HG03139 (cell line): ENCODE data around the gene TECPR1.
A peak's percentile ranks its signal among the peaks of the same experiment; 100 is the strongest.

Experiments used
- ATAC-seq: cut with Tn5 transposase; IDR thresholded peaks from one replicate; pipeline ENCODE4 v1.9.1; 2021; ENCODE audit not compliant: unreplicated experiment

The TECPR1 gene, protein sequence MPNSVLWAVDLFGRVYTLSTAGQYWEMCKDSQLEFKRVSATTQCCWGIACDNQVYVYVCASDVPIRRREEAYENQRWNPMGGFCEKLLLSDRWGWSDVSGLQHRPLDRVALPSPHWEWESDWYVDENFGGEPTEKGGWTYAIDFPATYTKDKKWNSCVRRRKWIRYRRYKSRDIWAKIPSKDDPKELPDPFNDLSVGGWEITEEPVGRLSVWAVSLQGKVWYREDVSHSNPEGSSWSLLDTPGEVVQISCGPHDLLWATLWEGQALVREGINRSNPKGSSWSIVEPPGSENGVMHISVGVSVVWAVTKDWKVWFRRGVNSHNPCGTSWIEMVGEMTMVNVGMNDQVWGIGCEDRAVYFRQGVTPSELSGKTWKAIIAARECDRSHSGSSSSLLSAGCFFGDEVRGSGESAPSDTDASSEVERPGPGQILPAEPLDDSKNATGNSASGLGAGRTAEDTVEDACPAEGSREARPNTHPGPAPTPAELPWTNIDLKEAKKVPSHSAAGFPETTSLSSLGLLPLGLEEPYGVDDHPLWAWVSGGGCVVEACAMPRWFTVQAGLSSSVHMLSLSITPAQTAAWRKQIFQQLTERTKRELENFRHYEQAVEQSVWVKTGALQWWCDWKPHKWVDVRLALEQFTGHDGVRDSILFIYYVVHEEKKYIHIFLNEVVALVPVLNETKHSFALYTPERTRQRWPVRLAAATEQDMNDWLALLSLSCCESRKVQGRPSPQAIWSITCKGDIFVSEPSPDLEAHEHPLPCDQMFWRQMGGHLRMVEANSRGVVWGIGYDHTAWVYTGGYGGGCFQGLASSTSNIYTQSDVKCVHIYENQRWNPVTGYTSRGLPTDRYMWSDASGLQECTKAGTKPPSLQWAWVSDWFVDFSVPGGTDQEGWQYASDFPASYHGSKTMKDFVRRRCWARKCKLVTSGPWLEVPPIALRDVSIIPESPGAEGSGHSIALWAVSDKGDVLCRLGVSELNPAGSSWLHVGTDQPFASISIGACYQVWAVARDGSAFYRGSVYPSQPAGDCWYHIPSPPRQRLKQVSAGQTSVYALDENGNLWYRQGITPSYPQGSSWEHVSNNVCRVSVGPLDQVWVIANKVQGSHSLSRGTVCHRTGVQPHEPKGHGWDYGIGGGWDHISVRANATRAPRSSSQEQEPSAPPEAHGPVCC

DNA sequence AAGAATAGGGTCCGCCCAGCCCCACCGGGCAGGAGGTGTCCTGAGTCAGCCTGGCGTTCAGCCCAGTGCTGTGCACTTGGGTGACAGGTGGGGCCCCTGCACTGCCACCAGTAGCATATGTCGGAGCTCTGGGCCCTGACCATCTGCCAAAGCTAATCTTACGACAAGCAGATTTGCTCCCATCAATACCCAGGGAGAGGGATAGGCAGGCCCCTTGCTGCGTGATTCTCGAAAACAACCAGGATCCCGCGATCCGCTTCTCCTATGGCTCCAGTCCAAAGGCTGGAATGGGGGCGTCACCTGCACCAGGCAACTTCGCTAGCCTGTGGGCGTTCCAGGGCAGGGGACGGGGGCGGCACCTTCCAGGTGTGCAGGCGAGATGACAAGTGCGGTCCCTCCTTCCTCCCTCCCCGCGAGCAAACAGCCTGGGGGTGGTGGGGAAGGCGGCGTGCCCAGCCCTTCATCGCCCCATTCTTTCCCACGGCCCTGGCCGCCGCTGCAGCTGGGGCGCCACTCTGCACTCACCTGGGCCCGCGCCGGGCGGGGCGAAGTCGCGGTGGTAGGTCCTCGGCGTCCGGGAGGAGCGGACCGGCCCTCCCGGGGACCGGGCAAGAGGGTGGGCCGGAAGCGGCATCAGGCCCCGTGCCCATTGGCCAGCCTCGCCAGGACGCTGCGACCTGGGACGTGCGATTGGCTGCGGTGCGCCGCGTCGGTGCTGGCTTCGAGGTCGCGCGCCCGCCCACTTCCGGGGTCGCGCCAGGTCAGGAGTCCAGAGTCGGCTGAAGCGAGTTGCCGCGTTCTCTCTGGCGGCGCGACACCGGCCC, at the start of gene TECPR1:
Gene TECPR1, minus strand, starts transcription at position 632 of the 824 bp plus-strand sequence. CDS start 6,086 bp downstream, outside the sequence.
- peak; percentile 94 for ATAC-seq

- no peak for ATAC-seq
Observed at GRCh38 chr7:98300595-98301372, 48.8 kb upstream of the TECPR1 start.

GRCh38 chr7:98297626-98298286, 45.7 kb upstream of the TECPR1 start:
- no peak for ATAC-seq

DNA sequence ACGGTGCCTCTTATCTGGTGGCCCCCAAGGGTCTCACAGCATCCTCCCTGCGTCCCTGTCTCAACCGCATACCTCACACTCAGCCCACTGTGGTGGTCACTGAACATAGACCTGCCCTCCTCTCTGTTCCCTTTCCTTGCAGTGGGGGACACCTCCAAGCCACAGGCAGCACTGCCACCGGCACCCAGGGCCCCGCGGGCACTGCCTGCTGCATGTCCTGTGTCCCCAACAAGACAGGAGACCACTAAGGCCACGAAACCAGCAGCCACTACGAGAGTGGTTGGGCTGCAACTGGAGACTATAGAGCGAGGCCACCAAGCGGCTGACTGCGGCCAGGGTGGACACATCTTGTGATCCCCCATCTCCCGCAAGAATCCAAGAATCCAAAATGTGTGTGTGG, 44.8 kb upstream of the TECPR1 start:
- ATAC-seq = no peak

GRCh38 chr7:98295467-98296192, 43.6 kb upstream of the TECPR1 start:
- ATAC-seq = no peak

DNA sequence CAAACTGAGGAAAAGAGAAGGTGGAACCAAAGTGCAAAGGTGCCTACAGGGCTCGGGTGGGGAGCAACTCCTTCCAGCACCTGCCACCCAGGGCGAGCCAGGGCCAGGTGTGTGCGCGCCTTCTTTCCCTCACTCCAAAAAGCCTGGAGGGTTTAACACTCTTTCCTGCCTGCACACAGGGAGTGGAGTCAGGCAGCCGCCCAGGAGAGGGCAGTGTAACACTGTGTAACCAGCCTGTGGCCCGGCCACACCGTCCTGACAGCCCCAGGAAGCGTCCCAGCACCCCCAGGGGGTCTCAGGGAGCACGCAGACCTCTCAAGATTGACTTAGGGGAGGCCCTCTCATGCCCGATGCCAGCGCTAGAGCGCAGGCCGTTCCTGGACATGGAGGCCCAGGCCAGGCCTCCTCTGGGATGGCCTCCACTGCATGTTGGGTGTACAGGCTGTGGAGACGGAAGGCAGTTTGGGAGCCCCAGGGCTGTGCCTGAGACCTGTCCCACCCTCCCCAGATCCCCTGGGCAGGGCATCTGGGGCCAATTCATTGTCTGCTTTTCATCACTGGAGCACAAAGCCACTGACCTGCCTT, 42.9 kb upstream of the TECPR1 start:
- ATAC-seq = no peak

GRCh38 chr7:98294326-98294725, 42.3 kb upstream of the TECPR1 start:
- ATAC-seq = no peak

DNA sequence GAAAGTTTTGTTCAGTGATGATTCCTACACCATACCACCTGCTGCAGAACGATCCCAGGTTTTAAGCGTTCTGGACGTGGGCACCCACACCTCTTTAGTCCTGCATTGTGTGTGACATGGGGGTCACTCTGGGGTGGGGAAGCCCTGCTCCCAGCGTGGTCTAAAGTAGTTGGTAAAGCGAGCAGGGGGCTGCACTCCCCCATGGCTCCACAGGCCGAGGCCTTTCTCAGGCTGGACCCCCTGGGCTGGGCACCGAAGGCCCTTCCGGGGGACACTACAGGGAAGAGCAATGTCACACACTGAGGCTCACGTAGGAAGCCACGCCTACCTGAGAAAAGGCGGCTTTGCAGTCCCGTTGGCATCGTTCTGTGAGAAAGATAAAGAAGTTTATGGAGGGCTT, 41.7 kb upstream of the TECPR1 start:
- no peak for ATAC-seq

DNA sequence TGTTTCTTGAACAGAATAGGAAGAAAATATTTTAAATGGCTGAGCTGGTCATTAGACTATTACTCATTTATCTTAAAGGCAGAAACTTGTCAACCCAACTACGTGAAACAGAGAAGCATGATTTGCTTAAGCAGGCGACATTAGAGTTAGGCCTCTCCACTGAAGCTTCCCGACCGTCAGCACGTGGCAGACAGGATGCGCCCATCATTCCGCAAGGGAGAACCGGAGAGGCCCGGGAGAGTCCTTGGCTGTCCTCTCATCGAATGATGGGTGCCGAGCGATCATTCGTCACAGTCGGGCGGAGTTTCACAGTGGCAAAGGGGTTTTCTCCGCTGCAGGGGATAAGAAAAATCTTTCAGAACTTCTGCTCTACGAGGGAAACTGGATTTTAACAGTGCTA, 41.2 kb upstream of the TECPR1 start:
- no peak for ATAC-seq

GRCh38 chr7:98291717-98292116, 39.7 kb upstream of the TECPR1 start:
- ATAC-seq = no peak

DNA sequence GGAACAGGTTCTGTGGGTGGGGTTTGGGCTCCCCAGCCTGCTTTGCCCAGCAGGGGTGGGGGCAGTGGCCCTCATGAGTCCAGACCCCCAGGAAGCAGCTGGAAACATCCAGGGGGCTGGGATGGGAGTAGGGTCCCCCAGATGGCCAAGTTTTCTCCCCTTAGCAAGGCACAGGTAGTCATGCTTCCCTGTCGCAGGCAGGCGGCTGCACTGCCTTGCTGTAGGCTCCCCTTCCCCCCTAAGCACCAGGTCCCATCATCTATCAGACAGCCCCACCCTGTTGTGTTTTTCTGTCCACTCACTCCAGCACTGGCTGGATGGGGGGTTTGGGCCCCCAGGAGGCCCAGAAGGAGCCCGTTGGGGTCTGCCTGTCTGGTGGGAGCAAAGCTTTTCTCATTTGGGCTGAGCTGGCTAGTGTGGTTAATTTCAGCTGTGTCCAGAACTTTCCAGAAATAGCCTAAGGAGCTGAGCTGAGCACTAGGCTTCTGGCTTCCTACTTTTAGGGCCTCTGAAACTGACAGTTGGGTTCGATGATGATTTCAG, 37.4 kb upstream of the TECPR1 start:
- no peak for ATAC-seq

- ATAC-seq = no peak
Observed at GRCh38 chr7:98288064-98288823, 36.2 kb upstream of the TECPR1 start.

DNA sequence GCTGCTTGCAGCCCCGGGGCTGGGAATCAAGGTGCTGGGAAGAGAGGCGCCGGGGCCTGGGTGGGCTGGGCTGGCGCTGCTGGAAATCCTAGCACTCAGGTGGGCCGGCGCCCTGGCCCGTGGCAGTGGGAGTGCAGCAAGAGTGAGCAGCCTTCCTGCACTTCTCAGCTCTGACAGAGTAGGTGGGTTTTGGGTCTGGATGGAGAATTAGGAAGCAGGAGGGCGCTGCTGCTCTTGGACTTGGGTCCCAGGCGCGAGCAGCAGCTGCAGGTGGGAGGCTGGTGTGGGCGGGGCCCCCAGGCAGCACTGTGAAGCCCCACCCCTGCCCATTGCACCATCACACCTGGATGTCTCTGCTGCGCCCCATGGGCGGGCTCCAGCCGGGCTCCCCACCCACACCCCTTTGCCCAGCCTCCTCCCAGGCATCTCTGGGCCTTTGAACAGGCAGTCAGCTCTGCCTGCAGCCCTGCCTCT, 35.5 kb upstream of the TECPR1 start:
- ATAC-seq = no peak

- ATAC-seq = no peak
Observed at GRCh38 chr7:98286701-98287485, 34.9 kb upstream of the TECPR1 start.

GRCh38 chr7:98286093-98286539, 34.1 kb upstream of the TECPR1 start:
- ATAC-seq = no peak
